Tibial nerve (tissue), 3 donors: ENCODE data around the gene ZNF407.
"Not testable (repeated sequence)": the region's sequence is repeated elsewhere in the genome, so short reads cannot be mapped to it uniquely, and the experiment has no call there.

Source experiments
- POLR2A ChIP-seq, 2 donors: fragments of 450-650 bp; IDR thresholded peaks; one replicate each; pipeline ENCODE4 v1.6.1; 2017; ENCODE audit warnings: antibody characterized with exemption in 2 of 2, mild to moderate bottlenecking in 2 of 2, moderate library complexity in 2 of 2
- TF ChIP-seq, protein P1 (sequence below), 5 experiments: fragments of 200-600 bp in 3 of 5; fragments of 450-650 bp in 2 of 5; sonication (generic) in 3 of 5; IDR thresholded peaks; one replicate each; pipeline ENCODE4 v1.5.1; 2016 to 2019; ENCODE audit warnings: antibody characterized with exemption in 5 of 5, mild to moderate bottlenecking in 3 of 5, moderate library complexity in 2 of 5

- TF ChIP-seq, protein P1, sequence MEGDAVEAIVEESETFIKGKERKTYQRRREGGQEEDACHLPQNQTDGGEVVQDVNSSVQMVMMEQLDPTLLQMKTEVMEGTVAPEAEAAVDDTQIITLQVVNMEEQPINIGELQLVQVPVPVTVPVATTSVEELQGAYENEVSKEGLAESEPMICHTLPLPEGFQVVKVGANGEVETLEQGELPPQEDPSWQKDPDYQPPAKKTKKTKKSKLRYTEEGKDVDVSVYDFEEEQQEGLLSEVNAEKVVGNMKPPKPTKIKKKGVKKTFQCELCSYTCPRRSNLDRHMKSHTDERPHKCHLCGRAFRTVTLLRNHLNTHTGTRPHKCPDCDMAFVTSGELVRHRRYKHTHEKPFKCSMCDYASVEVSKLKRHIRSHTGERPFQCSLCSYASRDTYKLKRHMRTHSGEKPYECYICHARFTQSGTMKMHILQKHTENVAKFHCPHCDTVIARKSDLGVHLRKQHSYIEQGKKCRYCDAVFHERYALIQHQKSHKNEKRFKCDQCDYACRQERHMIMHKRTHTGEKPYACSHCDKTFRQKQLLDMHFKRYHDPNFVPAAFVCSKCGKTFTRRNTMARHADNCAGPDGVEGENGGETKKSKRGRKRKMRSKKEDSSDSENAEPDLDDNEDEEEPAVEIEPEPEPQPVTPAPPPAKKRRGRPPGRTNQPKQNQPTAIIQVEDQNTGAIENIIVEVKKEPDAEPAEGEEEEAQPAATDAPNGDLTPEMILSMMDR (IDR thresholded peaks at IDR 0.05): not testable (repeated sequence)
- not testable (repeated sequence) for TF ChIP-seq POLR2A (IDR thresholded peaks at IDR 0.05)
Observed at GRCh38 chr18:74971358-74971757, 373.7 kb downstream of the ZNF407 start.
